Activated T-helper 1 cell treated with anti-CD3 and anti-CD28 coated beads, Interleukin-12 subunit alpha, Interleukin-12 subunit beta, Interleukin-2, Interleukin-4 antibody, amounts not matched to agents 30 ng/mL and 10 ng/mL and 1 ng/mL, durations not matched to agents 14 hours and 24 hours and 36 hours (primary cell): Measurements from ENCODE around the gene PSMB9. TPM values are rescaled to one million over a fixed set of nuclear protein-coding genes. Genes with fewer than 3 reads are reported as not detected.
"Not testable (repeated sequence)": the region's sequence is repeated elsewhere in the genome, so short reads cannot be mapped to it uniquely, and the experiment has no call there.

ENCODE experiments used
- DNase-seq: peaks from one replicate; pipeline ENCODE4 v3.0.0; 2021; ENCODE audit warnings: low spot score
- H3K27ac Mint-ChIP-seq: one replicate; pipeline ENCODE4 v1.8.0; 2021; ENCODE audit warnings: mild to moderate bottlenecking, mixed read lengths
- H3K27me3 Mint-ChIP-seq: one replicate; pipeline ENCODE4 v1.8.0; 2022; ENCODE audit warnings: mild to moderate bottlenecking, moderate library complexity, mixed read lengths; ENCODE audit not compliant: insufficient read depth
- H3K36me3 Mint-ChIP-seq: one replicate; pipeline ENCODE4 v1.8.0; 2021; ENCODE audit warnings: low read depth, mixed read lengths
- H3K4me1 Mint-ChIP-seq: one replicate; pipeline ENCODE4 v1.8.0; 2021; ENCODE audit warnings: low read depth, mixed read lengths
- H3K4me3 Mint-ChIP-seq: one replicate; pipeline ENCODE4 v1.8.0; 2021; ENCODE audit warnings: mild to moderate bottlenecking, moderate library complexity, mixed read lengths
- H3K9me3 Mint-ChIP-seq: one replicate; pipeline ENCODE4 v1.8.0; 2021; ENCODE audit warnings: mixed read lengths
- intact Hi-C: fragments of 100-400 bp; cut with micrococcal nuclease; formaldehyde crosslinking; loops from one replicate; pipeline ENCODE4 v1.15.1; 2024
- total RNA-seq: library from RNA; stranded (reverse); gene quantifications from 2 replicates; pipeline ENCODE4 v1.2.3, GENCODE V29; 2022

PSMB9 gene
- total RNA-seq, 1 donor from 2014 or later: 253 TPM

DNA sequence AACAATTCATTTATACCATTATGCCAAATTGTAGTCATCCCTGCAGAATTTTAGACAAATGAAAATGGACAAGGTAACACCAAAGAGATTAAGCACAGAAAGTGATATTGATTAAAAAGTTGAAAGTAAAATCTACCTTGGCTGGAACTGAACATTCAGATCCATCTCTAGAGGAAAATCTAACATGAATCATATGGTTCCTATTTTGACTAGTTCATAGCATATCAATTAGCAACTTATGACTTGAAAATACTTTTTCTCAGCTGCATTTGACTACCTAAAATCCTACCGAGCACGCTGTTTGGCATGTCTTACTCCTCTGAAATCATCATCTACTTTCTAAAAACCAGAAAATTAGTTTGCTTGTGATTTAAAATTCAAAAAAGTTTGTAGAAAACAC lies 22.6 kb downstream of the PSMB9 start:
- Mint-ChIP-seq H3K9me3 (no peaks in the 10 kb centered on the region), H3K4me1 (no peaks in the 10 kb centered on the region), H3K4me3 (no peak overlapping the region), H3K36me3 (peaks cover 14% of the 10 kb centered on the region), H3K27ac (no peak overlapping the region), H3K27me3 (no peaks in the 10 kb centered on the region)
- no peak for DNase-seq
- intact Hi-C loops: no loop called here

DNA sequence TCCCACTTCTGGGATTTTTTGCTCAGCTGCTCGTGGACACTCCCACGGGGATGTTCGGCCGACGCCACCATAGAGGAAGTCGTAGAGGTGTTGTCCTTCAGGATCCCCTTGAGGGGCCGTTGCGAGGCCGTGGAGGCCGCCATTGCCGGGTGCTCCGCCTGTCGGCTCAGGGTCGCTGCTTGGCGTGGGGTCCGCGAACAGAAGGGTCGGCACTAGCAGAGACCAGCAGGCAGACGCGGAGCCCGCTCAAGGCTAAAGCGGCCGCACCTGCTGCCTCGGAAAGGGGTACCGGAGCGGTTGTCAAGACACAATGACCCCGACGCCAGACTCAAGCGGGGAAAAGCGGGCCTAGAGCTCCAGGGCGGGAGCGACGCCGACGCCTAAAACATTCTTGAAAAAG lies 25.7 kb downstream of the PSMB9 start:
- Mint-ChIP-seq H3K9me3 (no peaks in the 10 kb centered on the region), H3K4me3 (no peak overlapping the region), H3K36me3 (peaks cover 14% of the 10 kb centered on the region), H3K27me3 (no peaks in the 10 kb centered on the region), H3K27ac (no peak overlapping the region), H3K4me1 (no peaks in the 10 kb centered on the region)
- intact Hi-C loops: loop anchor here (5.0 kb wide), 1 partner anchor 203 kb away; no protein-coding TSS in a partner anchor
- no peak for DNase-seq

DNA sequence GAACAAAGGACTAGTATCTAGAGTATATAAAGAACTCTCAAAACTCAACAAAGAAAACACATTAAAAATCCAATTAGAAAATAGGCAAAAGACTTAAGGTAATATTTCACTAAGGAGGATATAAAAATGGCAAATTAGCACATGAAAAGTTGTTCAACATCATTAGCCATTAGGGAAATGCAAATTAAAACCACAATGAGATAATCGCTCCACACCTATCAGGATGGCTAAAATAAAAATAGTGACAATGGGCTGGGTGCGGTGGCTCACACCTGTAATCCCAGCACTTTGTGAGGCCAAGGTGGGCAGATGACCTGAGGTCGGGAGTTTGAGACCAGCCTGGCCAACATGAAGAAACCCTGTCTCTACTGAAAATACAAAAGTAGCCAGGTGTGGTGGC lies 27.0 kb downstream of the PSMB9 start:
- not testable (repeated sequence) for H3K9me3 Mint-ChIP-seq, H3K27ac Mint-ChIP-seq, H3K4me1 Mint-ChIP-seq, DNase-seq, H3K4me3 Mint-ChIP-seq, H3K27me3 Mint-ChIP-seq
- intact Hi-C loops: loop anchor here (5.0 kb wide), 1 partner anchor 201 kb away; no protein-coding TSS in a partner anchor
- H3K36me3 Mint-ChIP-seq: peaks cover 14% of the 10 kb centered on the region

DNA sequence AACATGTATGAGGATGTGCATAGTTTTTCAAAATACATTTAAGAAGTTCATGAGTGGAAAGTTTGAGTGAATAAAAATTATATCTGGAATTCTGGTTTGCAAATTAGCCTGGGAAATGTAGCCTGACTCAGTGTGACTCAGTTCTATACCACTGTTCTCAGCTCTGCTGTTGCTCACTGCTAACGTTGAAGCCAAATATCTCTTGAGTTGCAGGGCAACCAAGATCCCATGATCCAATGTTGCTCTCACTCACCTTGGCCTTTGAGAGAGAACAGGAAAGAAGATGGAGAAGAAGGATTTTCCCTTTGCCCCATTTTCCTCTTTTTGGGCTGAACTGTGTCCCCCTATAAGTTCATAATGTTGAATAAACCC lies 28.9 kb downstream of the PSMB9 start:
- Mint-ChIP-seq H3K27me3 (peaks cover 3% of the 10 kb centered on the region), H3K4me1 (no peaks in the 10 kb centered on the region), H3K36me3 (peaks cover 13% of the 10 kb centered on the region), H3K4me3 (no peak overlapping the region), H3K27ac (no peak overlapping the region), H3K9me3 (no peaks in the 10 kb centered on the region)
- no peak for DNase-seq
- intact Hi-C loops: loop anchor here (5.0 kb wide), 1 partner anchor 199 kb away; no protein-coding TSS in a partner anchor

DNA sequence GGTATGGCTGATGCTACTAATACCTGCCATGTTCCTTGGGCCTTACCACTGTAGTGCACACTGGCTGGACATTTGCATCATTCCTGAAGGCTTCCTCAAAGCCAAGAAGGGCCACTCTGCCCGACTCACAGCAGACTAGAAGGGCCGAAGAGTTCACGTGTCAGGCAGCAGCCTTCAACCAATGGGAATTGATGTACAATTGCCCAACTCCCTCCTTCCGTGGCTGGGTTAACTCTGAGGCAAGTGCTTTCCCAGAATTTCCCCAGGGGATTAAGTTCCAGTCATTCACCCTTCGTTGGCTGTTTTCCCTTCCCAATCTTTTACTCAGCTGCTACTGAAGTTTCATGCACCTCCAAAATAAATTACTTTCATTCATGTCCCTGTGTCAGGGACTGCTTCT lies 29.8 kb downstream of the PSMB9 start:
- no peaks in the 10 kb centered on the region for H3K9me3 Mint-ChIP-seq
- no peak overlapping the region for H3K4me3 Mint-ChIP-seq
- H3K36me3 Mint-ChIP-seq: peaks cover 13% of the 10 kb centered on the region
- intact Hi-C loops: loop anchor here (5.0 kb wide), 1 partner anchor 199 kb away; no protein-coding TSS in a partner anchor
- H3K27me3 Mint-ChIP-seq: peaks cover 5% of the 10 kb centered on the region
- H3K4me1 Mint-ChIP-seq: no peaks in the 10 kb centered on the region
- no peak overlapping the region for H3K27ac Mint-ChIP-seq
- DNase-seq: no peak

DNA sequence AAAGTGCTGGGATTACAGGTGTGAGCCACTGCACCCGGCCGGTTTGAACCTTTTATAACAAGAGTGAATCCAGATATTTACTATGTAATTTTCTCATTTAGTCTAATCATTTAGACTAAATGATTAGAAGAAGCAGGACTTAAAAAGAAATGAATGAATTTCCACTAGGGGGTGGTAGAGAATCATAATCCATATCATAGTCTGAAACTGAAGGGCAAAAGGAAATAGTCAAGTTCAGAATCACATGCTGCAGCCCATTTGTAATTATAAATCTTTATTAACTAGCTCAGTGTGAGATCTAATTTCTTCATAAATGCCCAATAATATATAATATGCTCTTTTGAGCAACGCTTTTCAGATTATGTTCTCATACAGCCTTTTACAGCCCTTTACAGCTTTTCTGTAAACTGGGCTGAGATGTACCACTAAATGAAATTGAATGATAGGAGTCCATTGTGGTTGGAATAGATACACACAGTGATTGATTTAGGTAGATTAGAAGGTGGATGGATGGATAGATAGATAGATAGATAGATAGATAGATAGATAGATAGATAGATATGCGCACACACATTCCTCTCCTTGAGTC lies 31.8 kb downstream of the PSMB9 start:
- intact Hi-C loops: loop anchor here (1.0 kb wide), 6 partner anchors 9 to 99 kb away; partner anchors contain the start of gene HLA-DMA

DNA sequence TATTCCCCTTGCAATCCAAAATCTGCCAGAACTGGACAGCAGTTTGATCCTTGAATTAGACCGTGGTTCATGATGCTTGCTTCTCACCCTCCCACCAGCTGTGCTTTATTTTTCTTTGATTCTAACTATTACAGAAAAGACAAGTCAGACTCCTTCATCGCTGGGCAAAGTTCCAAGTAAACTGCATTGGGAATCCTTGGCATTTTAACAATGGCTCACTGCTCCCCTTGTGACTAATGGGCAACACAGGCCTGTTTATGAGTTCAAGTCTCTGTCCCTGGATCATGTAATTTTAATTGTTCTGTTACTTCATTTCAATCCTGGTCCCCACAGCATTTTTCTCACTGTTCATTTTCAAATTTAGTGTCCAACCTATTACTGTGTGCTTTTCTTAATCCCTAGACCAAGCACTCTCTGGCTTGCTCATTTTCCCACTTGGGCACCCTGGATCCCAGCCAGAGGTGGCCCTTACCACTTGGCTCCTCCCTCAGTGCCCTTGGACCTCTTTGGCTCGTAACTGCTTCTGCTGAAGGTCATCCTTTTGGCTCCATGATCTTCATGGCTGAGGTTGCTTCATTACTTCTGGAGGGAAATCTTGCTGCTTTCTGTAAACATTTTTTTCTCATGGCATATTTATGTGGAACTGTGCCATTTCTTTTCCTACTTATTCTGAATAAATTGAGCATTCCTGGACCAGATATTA lies 32.8 kb downstream of the PSMB9 start:
- no peak for DNase-seq
- peaks cover under 1% of the 10 kb centered on the region for H3K36me3 Mint-ChIP-seq
- intact Hi-C loops: no loop called here
- no peak overlapping the region for H3K4me3 Mint-ChIP-seq
- no peak overlapping the region for H3K27ac Mint-ChIP-seq
- H3K4me1 Mint-ChIP-seq: no peaks in the 10 kb centered on the region
- H3K9me3 Mint-ChIP-seq: no peaks in the 10 kb centered on the region
- peaks cover 17% of the 10 kb centered on the region for H3K27me3 Mint-ChIP-seq

More for the DNA sequence above, 31.8 kb downstream of the PSMB9 start:
- DNase-seq: no peak
- no peak overlapping the region for H3K4me3 Mint-ChIP-seq
- H3K27me3 Mint-ChIP-seq: peaks cover 13% of the 10 kb centered on the region
- H3K9me3 Mint-ChIP-seq: no peaks in the 10 kb centered on the region
- peaks cover 5% of the 10 kb centered on the region for H3K36me3 Mint-ChIP-seq
- H3K4me1 Mint-ChIP-seq: no peaks in the 10 kb centered on the region
- no peak overlapping the region for H3K27ac Mint-ChIP-seq

DNA sequence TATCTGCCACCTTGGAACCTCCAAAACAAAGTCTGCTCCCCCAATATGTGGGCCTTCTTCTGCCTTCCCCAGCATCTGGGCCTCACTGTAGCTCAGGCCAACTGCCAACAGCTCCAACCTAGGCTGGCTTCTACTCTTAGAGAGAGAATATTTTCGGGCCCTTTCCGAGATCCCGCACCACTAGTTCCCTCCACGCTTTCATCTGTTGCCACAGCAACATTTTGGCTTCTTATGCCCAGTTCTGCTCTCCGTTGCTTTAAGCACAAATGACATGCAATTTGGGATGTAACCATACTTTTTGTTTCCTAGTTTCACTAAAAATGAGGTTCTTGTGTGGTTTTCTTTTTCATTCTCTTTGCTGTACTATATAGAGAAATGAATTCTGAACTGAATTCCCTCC lies 33.6 kb downstream of the PSMB9 start:
- H3K4me1 Mint-ChIP-seq: no peaks in the 10 kb centered on the region
- DNase-seq: no peak
- no peak overlapping the region for H3K27ac Mint-ChIP-seq
- no peaks in the 10 kb centered on the region for H3K9me3 Mint-ChIP-seq
- peaks cover 17% of the 10 kb centered on the region for H3K27me3 Mint-ChIP-seq
- intact Hi-C loops: no loop called here
- no peak overlapping the region for H3K4me3 Mint-ChIP-seq
- no peaks in the 10 kb centered on the region for H3K36me3 Mint-ChIP-seq

DNA sequence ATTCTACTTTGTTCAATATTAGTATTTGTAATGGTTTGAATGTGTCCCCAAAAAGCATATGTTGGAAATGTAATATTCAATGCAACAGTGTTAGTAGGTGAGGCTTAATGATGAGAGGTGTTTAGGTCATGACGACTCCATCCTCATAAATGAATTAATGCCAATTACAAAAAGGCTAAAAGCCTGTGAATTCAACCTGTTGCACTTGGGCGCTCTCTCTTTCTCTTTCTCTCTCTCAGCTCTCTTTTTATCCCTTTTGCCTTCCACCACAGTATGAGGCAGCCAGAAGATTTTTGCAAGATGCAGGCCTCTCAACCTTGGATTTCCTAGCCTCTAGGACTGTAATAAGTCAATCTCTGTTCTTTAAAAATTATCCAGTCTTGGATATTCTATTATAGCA lies 34.6 kb downstream of the PSMB9 start:
- H3K27ac Mint-ChIP-seq: no peak overlapping the region
- no peak for DNase-seq
- H3K4me3 Mint-ChIP-seq: no peak overlapping the region
- intact Hi-C loops: no loop called here
- peaks cover 17% of the 10 kb centered on the region for H3K27me3 Mint-ChIP-seq
- no peaks in the 10 kb centered on the region for H3K9me3 Mint-ChIP-seq
- no peaks in the 10 kb centered on the region for H3K36me3 Mint-ChIP-seq
- H3K4me1 Mint-ChIP-seq: peaks cover 4% of the 10 kb centered on the region

DNA sequence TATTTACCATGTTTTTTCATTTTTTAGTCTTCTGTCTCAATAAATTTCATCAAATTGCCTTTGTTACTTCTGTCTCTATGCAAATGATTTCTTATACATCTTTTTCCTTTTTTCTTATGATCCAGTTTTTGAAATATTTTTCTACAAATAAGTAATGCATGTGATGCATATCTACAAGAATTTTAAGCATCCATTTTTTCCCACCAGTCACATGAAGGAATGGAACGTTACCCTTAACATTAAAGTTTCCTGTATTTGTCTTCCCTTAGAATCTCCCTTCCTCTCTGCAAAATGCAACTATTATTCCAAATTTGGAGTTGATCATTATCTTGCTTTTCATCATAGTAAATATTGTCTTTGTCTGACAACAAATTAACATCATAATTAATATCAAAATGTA lies 35.5 kb downstream of the PSMB9 start:
- Mint-ChIP-seq H3K27me3 (peaks cover 17% of the 10 kb centered on the region), H3K4me1 (peaks cover 11% of the 10 kb centered on the region), H3K27ac (no peak overlapping the region), H3K4me3 (no peak overlapping the region), H3K36me3 (no peaks in the 10 kb centered on the region), H3K9me3 (no peaks in the 10 kb centered on the region)
- no peak for DNase-seq
- intact Hi-C loops: no loop called here

DNA sequence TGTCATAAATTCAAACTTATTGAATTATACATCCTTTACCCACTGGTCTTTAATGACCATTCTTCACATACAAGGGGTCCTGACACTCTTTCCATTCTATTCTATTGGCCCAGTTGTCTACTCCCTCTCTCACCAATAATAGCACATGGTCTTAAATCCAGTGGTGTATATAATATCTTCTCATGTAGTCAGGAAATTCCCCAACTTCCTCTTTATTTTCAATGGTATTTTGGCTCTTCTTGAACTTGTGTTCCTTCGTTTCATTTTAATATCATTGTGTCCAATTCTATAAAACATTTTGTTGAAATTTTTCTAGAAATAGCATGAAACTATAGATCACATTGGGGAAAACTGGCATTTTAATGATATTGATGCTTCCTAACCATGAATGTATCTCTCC lies 36.8 kb downstream of the PSMB9 start:
- intact Hi-C loops: loop anchor here (5.0 kb wide), 1 partner anchor 186 kb away; the partner anchor contains the start of gene HLA-DPB1

DNA sequence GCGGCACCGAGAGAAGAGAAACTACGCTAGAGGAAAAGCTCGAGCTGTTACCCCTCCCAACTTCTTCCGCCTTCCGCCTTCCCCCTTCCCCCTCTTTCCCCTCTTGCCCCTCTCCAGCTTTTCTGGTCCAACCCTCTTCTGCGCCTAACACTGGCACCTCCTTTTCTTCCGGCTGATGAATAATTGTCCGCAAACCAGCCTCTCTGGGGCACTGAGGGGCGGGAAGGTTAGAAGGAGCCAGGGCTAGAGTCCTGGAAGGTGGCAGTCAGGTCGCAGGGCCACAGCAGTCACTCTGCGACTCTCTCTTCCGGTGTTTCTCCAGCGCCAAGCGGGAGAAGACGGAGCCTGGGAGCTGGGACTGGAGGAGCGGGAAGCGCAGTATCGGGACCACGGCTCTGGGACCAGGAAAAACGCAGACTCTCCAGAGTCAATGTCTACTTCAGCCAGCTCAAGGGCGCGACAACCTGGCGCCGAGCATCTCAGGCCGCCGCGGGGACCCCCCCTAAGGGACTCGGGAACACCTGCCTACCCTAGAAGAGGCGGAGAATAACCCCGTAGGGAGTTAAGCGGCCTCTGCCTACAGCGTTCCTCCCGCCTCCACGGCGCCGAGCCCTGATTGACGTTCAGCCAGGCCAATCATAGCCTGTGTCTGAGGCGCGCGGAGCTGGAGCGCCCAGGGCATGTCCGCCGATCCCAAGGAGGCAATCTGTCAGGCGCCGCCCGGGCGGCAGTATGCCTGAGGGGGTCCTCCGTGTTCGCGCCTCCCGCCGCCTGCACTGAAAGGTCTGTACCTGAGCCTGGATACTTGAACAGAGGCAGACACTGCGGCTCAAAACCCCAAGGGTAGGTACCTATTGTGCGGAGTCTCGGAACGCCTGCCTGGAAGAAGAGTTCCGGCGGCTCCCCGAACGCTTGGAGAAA lies 40.4 kb downstream of the PSMB9 start:
- H3K36me3 Mint-ChIP-seq: peaks cover 8% of the 10 kb centered on the region
- peaks cover 48% of the 10 kb centered on the region for H3K4me1 Mint-ChIP-seq
- intact Hi-C loops: loop anchor here (1.0 to 5.0 kb wide), 11 partner anchors 9 to 354 kb away; partner anchors contain the start of genes BRD2, HLA-DMA, HLA-DMB and HLA-DPB1
- peak overlapping the region; percentile 99 for H3K4me3 Mint-ChIP-seq
- no peaks in the 10 kb centered on the region for H3K9me3 Mint-ChIP-seq
- H3K27ac Mint-ChIP-seq: peak overlapping the region; percentile 92
- H3K27me3 Mint-ChIP-seq: peaks cover 12% of the 10 kb centered on the region
- peak; percentile 95 for DNase-seq

More for the DNA sequence above, 36.8 kb downstream of the PSMB9 start:
- no peak for DNase-seq
- Mint-ChIP-seq H3K4me3 (no peak overlapping the region), H3K4me1 (peaks cover 23% of the 10 kb centered on the region), H3K36me3 (no peaks in the 10 kb centered on the region), H3K27ac (no peak overlapping the region), H3K9me3 (no peaks in the 10 kb centered on the region), H3K27me3 (peaks cover 15% of the 10 kb centered on the region)
